ENCODE measurements around the gene NCOA1. TPM values are rescaled to one million over a fixed set of nuclear protein-coding genes. Genes with fewer than 3 reads are reported as not detected.

The NCOA1 gene
- total RNA-seq, 8 experiments from 2014 or later = 18.7 to 65.8 (median 22.0) TPM

- Histone ChIP-seq H3K27ac (no peak overlapping the region), H3K4me3 (no peak overlapping the region), H3K4me1 (replicated peaks in 1 of 2) (peaks cover 0 to 2% of the 10 kb centered on the region in 2 donors)
- ATAC-seq (replicated peaks in 6 of 8) = no peak
- in situ Hi-C loops (cut with MboI; ENCODE audit: low pct_unique_long_range_greater_than_20kb in 2 of 9, low sequenced_read_pairs in 9 of 9, unreplicated experiment in 9 of 9) = no loop called here
- WGBS, 10 experiments = 28 to 100% (median 85%) methylated on average over 1 to 3 of the region's 3 CpGs
Measured at GRCh38 chr2:24722141-24722790, 231.2 kb downstream of the NCOA1 start.

GRCh38 chr2:24723191-24723590 is 232.1 kb downstream of the NCOA1 start:
- no peak for ATAC-seq (replicated peaks in 6 of 8)
- no peak overlapping the region for H3K27ac ChIP-seq
- in situ Hi-C loops (cut with MboI; ENCODE audit: low pct_unique_long_range_greater_than_20kb in 2 of 9, low sequenced_read_pairs in 9 of 9, unreplicated experiment in 9 of 9) = no loop called here
- WGBS, 10 experiments = 67 to 100% (median 96%) methylated on average over 1 of the region's 1 CpG; no CpG with 5 or more reads in 2 of the 10 experiments
- H3K4me1 ChIP-seq (replicated peaks in 1 of 2) = peaks cover 0 to 2% of the 10 kb centered on the region in 2 donors
- no peak overlapping the region for H3K4me3 ChIP-seq

- ATAC-seq (replicated peaks in 6 of 8) = no peak
- in situ Hi-C loops (cut with MboI; ENCODE audit: low pct_unique_long_range_greater_than_20kb in 2 of 9, low sequenced_read_pairs in 9 of 9, unreplicated experiment in 9 of 9) = no loop called here
- Histone ChIP-seq H3K27ac (no peak overlapping the region), H3K4me1 (replicated peaks in 1 of 2) (peaks cover 0 to 2% of the 10 kb centered on the region in 2 donors), H3K4me3 (no peak overlapping the region)
Measured at GRCh38 chr2:24723665-24724064, 232.6 kb downstream of the NCOA1 start.

- Histone ChIP-seq H3K4me3 (no peak overlapping the region), H3K27ac (no peak overlapping the region), H3K4me1 (replicated peaks in 1 of 2) (peaks cover 0 to 2% of the 10 kb centered on the region in 2 donors)
- in situ Hi-C loops (cut with MboI; ENCODE audit: low pct_unique_long_range_greater_than_20kb in 2 of 9, low sequenced_read_pairs in 9 of 9, unreplicated experiment in 9 of 9) = no loop called here
- 16 to 100% (median 87%) methylated on average over 1 to 4 of the region's 4 CpGs for WGBS, 10 experiments
- ATAC-seq (replicated peaks in 6 of 8) = peak in 1 of 8 experiments; percentile 18
Measured at GRCh38 chr2:24724111-24724775, 233.2 kb downstream of the NCOA1 start.

GRCh38 chr2:24725956-24726355 is 234.9 kb downstream of the NCOA1 start:
- no peak for ATAC-seq (replicated peaks in 6 of 8)
- peaks cover 0 to 2% of the 10 kb centered on the region in 2 donors for H3K4me1 ChIP-seq (replicated peaks in 1 of 2)
- WGBS, 10 experiments = 51 to 84% (median 70%) methylated on average over 2 to 3 of the region's 3 CpGs
- no peak overlapping the region for H3K4me3 ChIP-seq
- H3K27ac ChIP-seq = no peak overlapping the region
- in situ Hi-C loops (cut with MboI; ENCODE audit: low pct_unique_long_range_greater_than_20kb in 2 of 9, low sequenced_read_pairs in 9 of 9, unreplicated experiment in 9 of 9) = no loop called here

GRCh38 chr2:24730481-24730880 is 239.4 kb downstream of the NCOA1 start:
- ATAC-seq (replicated peaks in 6 of 8) = no peak
- 67 to 100% (median 96%) methylated on average over 1 to 6 of the region's 7 CpGs; no CpG with 5 or more reads in 3 of the 10 experiments for WGBS, 10 experiments

GRCh38 chr2:24731040-24731439 is 240.0 kb downstream of the NCOA1 start:
- Histone ChIP-seq H3K27ac (no peak overlapping the region), H3K4me3 (no peak overlapping the region), H3K4me1 (replicated peaks in 1 of 2) (no peaks in the 10 kb centered on the region)
- no peak for ATAC-seq (replicated peaks in 6 of 8)
- in situ Hi-C loops (cut with MboI; ENCODE audit: low pct_unique_long_range_greater_than_20kb in 2 of 9, low sequenced_read_pairs in 9 of 9, unreplicated experiment in 9 of 9) = no loop called here

More at GRCh38 chr2:24730481-24730880, 239.4 kb downstream of the NCOA1 start:
- in situ Hi-C loops (cut with MboI; ENCODE audit: low pct_unique_long_range_greater_than_20kb in 2 of 9, low sequenced_read_pairs in 9 of 9, unreplicated experiment in 9 of 9) = no loop called here
- Histone ChIP-seq H3K4me1 (replicated peaks in 1 of 2) (no peaks in the 10 kb centered on the region), H3K4me3 (no peak overlapping the region), H3K27ac (no peak overlapping the region)

- H3K4me3 ChIP-seq = no peak overlapping the region
- H3K27ac ChIP-seq = no peak overlapping the region
- no peaks in the 10 kb centered on the region for H3K4me1 ChIP-seq (replicated peaks in 1 of 2)
- in situ Hi-C loops (cut with MboI; ENCODE audit: low pct_unique_long_range_greater_than_20kb in 2 of 9, low sequenced_read_pairs in 9 of 9, unreplicated experiment in 9 of 9) = no loop called here
- WGBS, 10 experiments = 88 to 100% (median 100%) methylated on average over 1 of the region's 1 CpG; no CpG with 5 or more reads in 2 of the 10 experiments
- no peak for ATAC-seq (replicated peaks in 6 of 8)
Measured at GRCh38 chr2:24731923-24732322, 240.9 kb downstream of the NCOA1 start.

- no peak overlapping the region for H3K4me3 ChIP-seq
- no peak overlapping the region for H3K27ac ChIP-seq
- 52 to 100% (median 85%) methylated on average over 1 to 2 of the region's 2 CpGs; no CpG with 5 or more reads in 1 of the 10 experiments for WGBS, 10 experiments
- no peak for ATAC-seq (replicated peaks in 6 of 8)
- H3K4me1 ChIP-seq (replicated peaks in 1 of 2) = no peaks in the 10 kb centered on the region
- in situ Hi-C loops (cut with MboI; ENCODE audit: low pct_unique_long_range_greater_than_20kb in 2 of 9, low sequenced_read_pairs in 9 of 9, unreplicated experiment in 9 of 9) = no loop called here
Measured at GRCh38 chr2:24734741-24735140, 243.7 kb downstream of the NCOA1 start.

- ATAC-seq (replicated peaks in 6 of 8) = no peak
- no peak overlapping the region for H3K27ac ChIP-seq
- WGBS, 10 experiments = 70 to 100% (median 88%) methylated on average over 1 to 7 of the region's 7 CpGs
- in situ Hi-C loops (cut with MboI; ENCODE audit: low pct_unique_long_range_greater_than_20kb in 2 of 9, low sequenced_read_pairs in 9 of 9, unreplicated experiment in 9 of 9) = no loop called here
- H3K4me1 ChIP-seq (replicated peaks in 1 of 2) = peaks cover 0 to 3% of the 10 kb centered on the region in 2 donors
- no peak overlapping the region for H3K4me3 ChIP-seq
Measured at GRCh38 chr2:24739354-24740025, 248.4 kb downstream of the NCOA1 start.

- peaks cover 0 to 3% of the 10 kb centered on the region in 2 donors for H3K4me1 ChIP-seq (replicated peaks in 1 of 2)
- H3K27ac ChIP-seq = no peak overlapping the region
- in situ Hi-C loops (cut with MboI; ENCODE audit: low pct_unique_long_range_greater_than_20kb in 2 of 9, low sequenced_read_pairs in 9 of 9, unreplicated experiment in 9 of 9) = no loop called here
- 0 to 100% (median 44%) methylated on average over 1 of the region's 1 CpG; no CpG with 5 or more reads in 3 of the 10 experiments for WGBS, 10 experiments
- H3K4me3 ChIP-seq = no peak overlapping the region
- no peak for ATAC-seq (replicated peaks in 6 of 8)
Measured at GRCh38 chr2:24740142-24740541, 249.1 kb downstream of the NCOA1 start.

- in situ Hi-C loops (cut with MboI; ENCODE audit: low pct_unique_long_range_greater_than_20kb in 2 of 9, low sequenced_read_pairs in 9 of 9, unreplicated experiment in 9 of 9) = no loop called here
- 22 to 100% (median 83%) methylated on average over 1 of the region's 1 CpG; no CpG with 5 or more reads in 1 of the 10 experiments for WGBS, 10 experiments
Measured at GRCh38 chr2:24742730-24743129, 251.7 kb downstream of the NCOA1 start.

GRCh38 chr2:24743924-24744323 is 252.9 kb downstream of the NCOA1 start:
- peak in 1 of 8 experiments; percentile 21 for ATAC-seq (replicated peaks in 6 of 8)
- no peak overlapping the region for H3K4me3 ChIP-seq
- 0 to 77% (median 48%) methylated on average over 1 to 3 of the region's 3 CpGs for WGBS, 10 experiments
- in situ Hi-C loops (cut with MboI; ENCODE audit: low pct_unique_long_range_greater_than_20kb in 2 of 9, low sequenced_read_pairs in 9 of 9, unreplicated experiment in 9 of 9) = no loop called here
- no peak overlapping the region for H3K27ac ChIP-seq
- peaks cover 0 to 3% of the 10 kb centered on the region in 2 donors for H3K4me1 ChIP-seq (replicated peaks in 1 of 2)

More at GRCh38 chr2:24742730-24743129, 251.7 kb downstream of the NCOA1 start:
- Histone ChIP-seq H3K4me1 (replicated peaks in 1 of 2) (peaks cover 0 to 3% of the 10 kb centered on the region in 2 donors), H3K4me3 (no peak overlapping the region), H3K27ac (no peak overlapping the region)
- ATAC-seq (replicated peaks in 6 of 8) = no peak
